Lower leg skin (tissue), 4 donors: Measurements from ENCODE around the gene CA6. TPM values are rescaled to one million over a fixed set of nuclear protein-coding genes. Genes with fewer than 3 reads are reported as not detected.
"Not testable (repeated sequence)": the region's sequence is repeated elsewhere in the genome, so short reads cannot be mapped to it uniquely, and the experiment has no call there.

Experiments
- DNase-seq, 2 donors: peaks; one replicate each; pipeline ENCODE4 v3.0.0-alpha.2; 2019; ENCODE audit warnings: low spot score in 2 of 2
- H3K4me3 ChIP-seq: fragments of 200-600 bp; sonication (generic); 2 replicates; pipeline ENCODE4 v1.5.1; 2017; ENCODE audit warnings: mild to moderate bottlenecking, low read depth; ENCODE audit not compliant: poor library complexity, severe bottlenecking
- CTCF ChIP-seq, 3 donors: fragments of 450-650 bp; IDR thresholded peaks; one replicate each; pipeline ENCODE4 v1.5.1; 2016; ENCODE audit warnings: antibody characterized with exemption in 3 of 3, mild to moderate bottlenecking in 3 of 3, moderate library complexity in 2 of 3
- POLR2A ChIP-seq, 2 donors: fragments of 450-650 bp; IDR thresholded peaks; one replicate each; pipeline ENCODE4 v1.6.1; 2016 to 2017; ENCODE audit warnings: antibody characterized with exemption in 2 of 2, mild to moderate bottlenecking in 1 of 2, moderate library complexity in 1 of 2
- WGBS, 2 donors: methylation state at CpG; one replicate each; pipeline ENCODE4 v1.1.5; 2018; 5-methylcytosine and 5-hydroxymethylcytosine counted together
- intact Hi-C: fragments of 100-400 bp; cut with DNase I; formaldehyde crosslinking; loops from one replicate; pipeline ENCODE4 v1.15.0; 2023; ENCODE audit warnings: low total_unique reads
- total RNA-seq, 4 donors: library from RNA; depleted of rRNA; stranded (reverse); fragments of >200 nt; gene quantifications; one replicate each; pipeline ENCODE4 v1.1.0, GENCODE V29; 2016

Gene CA6
- total RNA-seq, 4 donors from 2014 or later, result 17.4 to 38.0 (median 26.6) TPM

DNA sequence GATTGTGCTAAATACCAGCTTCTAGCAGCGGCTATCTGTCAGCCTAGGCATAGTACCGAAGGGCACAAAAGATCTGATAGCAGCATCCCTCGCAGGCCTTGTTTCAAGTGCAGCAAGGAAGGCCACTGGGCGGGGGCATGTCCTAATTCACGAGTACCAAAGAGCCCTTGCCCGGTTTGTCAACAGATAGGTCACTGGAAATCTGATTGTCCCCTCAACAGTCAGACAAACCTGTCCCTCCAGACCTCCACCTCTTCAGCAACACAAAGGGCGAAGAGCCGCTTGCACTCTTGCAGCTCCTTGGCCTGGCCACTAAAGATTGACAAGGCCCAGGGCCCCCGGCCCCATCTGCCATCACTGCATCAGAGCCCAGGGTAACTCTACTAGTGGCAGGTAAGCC lies 22.7 kb upstream of the CA6 start:
- intact Hi-C loops, result no loop called here
- DNase-seq, result no peak
- no peak overlapping the region for H3K4me3 ChIP-seq
- WGBS, 2 donors, result 91 to 97% methylated on average over 9 of the region's 9 CpGs
- no peak for TF ChIP-seq CTCF (IDR thresholded peaks at IDR 0.05)
- TF ChIP-seq POLR2A (IDR thresholded peaks at IDR 0.05), result no peak

GRCh38 chr1:8925406-8925805 lies 20.3 kb upstream of the CA6 start:
- no peak for DNase-seq
- intact Hi-C loops, result no loop called here
- WGBS, 2 donors, result 46 to 59% methylated on average over 2 of the region's 2 CpGs
- H3K4me3 ChIP-seq, result no peak overlapping the region
- no peak for TF ChIP-seq POLR2A (IDR thresholded peaks at IDR 0.05)
- no peak for TF ChIP-seq CTCF (IDR thresholded peaks at IDR 0.05)

DNA sequence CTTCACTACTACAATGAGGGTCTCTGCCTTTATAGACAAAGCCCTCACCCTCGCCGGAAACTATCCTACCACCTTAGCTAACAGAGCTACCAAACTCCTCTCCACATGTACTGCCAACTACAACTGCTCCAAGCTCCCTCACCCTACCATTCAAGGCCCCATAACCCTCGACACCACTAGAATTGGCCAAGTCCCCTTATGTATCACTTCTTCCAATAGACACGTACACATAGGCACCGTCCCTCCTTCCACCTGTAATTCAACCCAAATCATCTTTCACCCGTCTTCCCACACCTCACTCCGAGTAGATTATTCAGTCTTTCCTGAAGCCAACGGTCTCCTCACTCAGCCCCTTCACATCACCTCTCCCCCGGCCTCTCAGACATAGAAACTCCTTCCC lies 19.7 kb upstream of the CA6 start:
- no peak for DNase-seq
- H3K4me3 ChIP-seq, result no peak overlapping the region
- intact Hi-C loops, result no loop called here
- TF ChIP-seq POLR2A (IDR thresholded peaks at IDR 0.05) (no peak), CTCF (IDR thresholded peaks at IDR 0.05) (no peak)
- 93 to 96% methylated on average over 9 of the region's 9 CpGs for WGBS, 2 donors

GRCh38 chr1:8926707-8927694 lies 18.7 kb upstream of the CA6 start:
- TF ChIP-seq POLR2A (IDR thresholded peaks at IDR 0.05) (no peak), CTCF (IDR thresholded peaks at IDR 0.05) (no peak)
- no peak for DNase-seq
- 96% methylated on average over 12 of the region's 12 CpGs for WGBS, 2 donors
- H3K4me3 ChIP-seq, result no peak overlapping the region
- intact Hi-C loops, result no loop called here

GRCh38 chr1:8930116-8930515 lies 15.6 kb upstream of the CA6 start:
- intact Hi-C loops, result no loop called here
- no peak for TF ChIP-seq POLR2A (IDR thresholded peaks at IDR 0.05)
- TF ChIP-seq CTCF (IDR thresholded peaks at IDR 0.05), result no peak
- H3K4me3 ChIP-seq, result no peak overlapping the region
- WGBS, 2 donors, result 68 to 72% methylated on average over 4 of the region's 4 CpGs
- DNase-seq, result no peak

- DNase-seq, intact Hi-C loops, H3K4me3 ChIP-seq: not testable (repeated sequence)
- WGBS, 2 donors, result 82 to 88% methylated on average over 7 of the region's 7 CpGs
These were observed 8.6 kb upstream of the CA6 start for GRCh38 chr1:8937051-8937450.
